ENCODE data around the gene KCNA5.

GRCh38 chr12:5015711-5016492 lies 27.8 kb upstream of the KCNA5 start:
- TF ChIP-seq CTCF (IDR thresholded peaks at IDR 0.05): no peak
- TF ChIP-seq EZH2 (IDR thresholded peaks at IDR 0.05; ENCODE audit: borderline replicate concordance, insufficient read depth, low read depth, low read length, poor library complexity, severe bottlenecking): no peak

Measured in B cell (primary cell).